ENCODE results near the gene DDX41.

DNA sequence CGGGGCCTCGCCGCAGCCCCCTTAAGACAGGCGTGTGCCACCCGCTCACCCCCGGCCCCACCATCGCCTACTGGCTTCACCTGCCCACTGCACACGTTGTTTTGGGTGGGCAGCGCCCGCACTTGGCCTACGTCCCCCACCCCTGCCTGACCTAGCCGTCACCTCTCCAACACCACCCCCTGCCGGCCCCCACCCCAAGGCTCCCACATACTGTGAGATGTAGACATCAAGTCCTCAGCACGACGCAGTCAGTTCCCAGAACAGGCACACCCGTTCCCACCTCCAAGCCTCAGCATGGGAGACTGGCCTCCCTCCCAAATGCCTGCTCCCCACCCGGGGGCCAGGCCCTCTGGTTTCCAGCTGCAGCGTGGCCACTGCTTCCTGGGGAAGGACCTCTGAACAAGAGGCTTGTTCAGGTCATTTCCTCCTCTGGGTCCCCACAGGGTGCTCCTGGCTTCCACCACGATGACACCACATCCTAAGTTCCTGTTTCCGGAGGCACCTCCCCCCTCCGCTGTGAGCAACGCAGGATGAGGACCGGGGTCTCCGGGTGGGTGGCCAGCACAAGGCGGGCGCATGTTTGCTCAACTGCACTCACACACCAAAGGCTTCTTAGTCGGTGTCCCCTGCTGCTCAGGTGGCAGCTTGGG, 54.6 kb downstream of the DDX41 start:
- TF ChIP-seq CTCF (conservative IDR thresholded peaks at IDR 0.05; ENCODE audit: low read length): no peak
- no peak for TF ChIP-seq EZH2phosphoT487 (IDR thresholded peaks at IDR 0.05; ENCODE audit: borderline replicate concordance, low read depth, low read length)
